Posterior cingulate gyrus (tissue), 11 donors: Measurements from ENCODE around the gene CCDC97.

ENCODE experiments used
- DNase-seq, 10 donors: peaks; one replicate each; pipeline versions ENCODE4 v3.0.0 to v3.0.0-alpha.2; 2020 to 2021; ENCODE audit warnings: mixed read lengths in 3 of 10
- intact Hi-C: fragments of 100-400 bp; cut with DNase I; formaldehyde crosslinking; loops from one replicate; pipeline ENCODE4 v1.15.1; 2023

CCDC97 gene

DNA sequence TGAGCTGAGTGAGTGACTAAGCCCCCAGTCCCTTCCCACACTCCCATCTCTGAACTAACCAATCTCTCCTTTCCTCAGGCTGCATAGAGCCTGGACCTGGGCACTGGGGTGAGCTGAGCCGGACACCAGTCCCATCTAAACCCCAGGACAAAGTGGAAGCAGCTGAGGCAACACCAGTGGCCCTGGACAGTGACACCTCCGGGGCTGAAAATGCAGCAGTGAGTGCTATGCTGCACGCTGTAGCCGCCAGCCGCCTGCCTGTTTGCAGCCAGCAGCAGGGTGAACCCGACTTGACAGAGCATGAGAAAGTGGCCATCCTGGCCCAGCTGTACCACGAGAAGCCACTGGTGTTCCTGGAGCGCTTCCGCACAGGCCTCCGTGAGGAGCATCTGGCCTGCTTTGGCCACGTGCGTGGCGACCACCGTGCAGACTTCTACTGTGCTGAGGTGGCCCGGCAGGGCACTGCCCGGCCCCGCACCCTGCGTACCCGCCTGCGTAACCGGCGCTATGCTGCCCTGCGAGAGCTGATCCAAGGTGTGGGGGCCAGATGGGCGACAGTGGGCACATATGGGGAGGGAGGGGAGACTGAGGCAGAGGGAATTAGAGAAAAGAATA lies 6.4 kb downstream of the CCDC97 start:
- DNase-seq: peak in 2 of 10 donors; percentile 35 to 70
- intact Hi-C loops: loop anchor here (10.0 kb wide), 1 partner anchor 48 kb away; the partner anchor contains the start of gene B9D2

DNA sequence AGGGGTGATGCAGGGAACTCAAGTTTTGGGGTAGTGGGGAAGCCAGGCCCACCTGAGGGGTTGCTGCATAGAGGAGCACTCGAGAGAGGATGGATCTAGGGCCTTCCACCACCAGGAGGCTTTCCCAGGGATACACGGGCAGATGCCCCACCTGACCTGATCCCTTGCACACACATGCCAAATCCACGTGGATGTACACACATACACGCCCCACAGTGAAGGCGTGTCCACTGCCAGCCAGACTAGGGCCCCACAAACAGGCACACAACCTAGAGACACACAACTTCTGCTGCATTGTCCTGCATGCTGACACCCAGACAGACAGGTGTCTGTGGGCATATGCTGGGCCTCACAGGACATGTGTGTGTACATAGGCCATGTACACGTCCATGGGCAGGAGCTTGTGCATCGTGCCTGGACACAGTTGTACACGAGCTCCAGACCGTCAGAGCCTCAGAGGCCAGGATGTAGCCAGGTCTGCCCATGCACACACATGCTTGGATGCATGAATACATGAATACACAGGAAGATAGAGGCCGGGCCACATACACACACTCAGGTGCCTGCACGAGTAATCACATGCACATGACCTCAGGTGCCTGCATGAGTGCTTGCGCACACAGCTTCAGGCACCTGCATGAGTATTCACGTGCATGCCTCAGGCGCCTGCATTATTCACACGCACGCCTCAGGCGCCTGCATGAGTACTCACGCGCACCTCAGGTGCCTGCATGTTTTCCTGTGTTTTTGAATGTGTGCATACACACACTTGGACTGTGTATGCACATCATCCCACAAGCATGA lies 8.9 kb downstream of the CCDC97 start:
- intact Hi-C loops: loop anchor here (10.0 kb wide), 1 partner anchor 46 kb away; the partner anchor contains the start of gene B9D2

GRCh38 chr19:41319500-41320184 lies 9.7 kb downstream of the CCDC97 start:
- intact Hi-C loops: loop anchor here (10.0 kb wide), 1 partner anchor 45 kb away; the partner anchor contains the start of gene B9D2
- DNase-seq: peak in 2 of 10 donors; percentile 72 to 78

More for the DNA sequence above, 8.9 kb downstream of the CCDC97 start:
- DNase-seq: peak in 2 of 10 donors; percentile 47 to 79

DNA sequence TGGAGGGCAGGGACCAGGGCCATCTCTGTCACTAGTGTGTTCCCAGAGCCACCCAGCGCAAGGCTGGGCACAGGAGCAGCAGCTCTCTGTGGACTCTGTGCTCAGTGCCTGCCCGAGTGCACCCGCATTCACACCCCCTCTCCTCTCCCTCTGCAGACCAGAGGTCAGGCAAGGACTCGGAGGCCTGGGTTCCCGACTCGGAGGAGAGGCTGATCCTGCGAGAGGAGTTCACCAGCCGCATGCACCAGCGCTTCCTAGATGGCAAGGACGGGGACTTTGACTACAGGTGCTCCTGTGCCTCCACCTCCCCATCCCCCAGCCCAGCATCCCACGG lies 10.2 kb downstream of the CCDC97 start:
- intact Hi-C loops: no loop called here
- DNase-seq: peak in 2 of 10 donors; percentile 66 to 81

GRCh38 chr19:41320568-41320967 lies 10.6 kb downstream of the CCDC97 start:
- intact Hi-C loops: no loop called here

DNA sequence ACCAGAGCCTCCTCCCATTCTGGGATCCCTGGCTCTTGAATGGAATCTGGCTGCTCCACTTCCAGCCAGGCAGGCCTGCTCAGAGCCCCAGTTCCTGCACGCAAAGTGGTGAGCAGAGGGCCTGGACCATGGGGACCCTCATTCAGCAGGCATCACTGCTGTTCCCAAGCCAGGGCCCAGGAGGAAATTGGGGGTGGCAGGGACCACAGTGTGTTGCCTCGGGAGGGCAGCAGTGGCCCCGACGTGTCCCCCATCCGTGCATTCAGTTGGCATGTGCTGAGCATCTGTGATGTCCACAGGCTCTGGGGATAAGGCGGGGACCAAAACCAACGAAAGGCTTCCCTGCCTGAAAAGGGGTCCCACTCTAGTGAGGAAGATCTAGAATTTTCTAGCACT lies 11.2 kb downstream of the CCDC97 start:
- peak in 1 of 10 donors; percentile 67 for DNase-seq
- intact Hi-C loops: no loop called here

More at GRCh38 chr19:41320568-41320967, 10.6 kb downstream of the CCDC97 start:
- DNase-seq: peak in 1 of 10 donors; percentile 49

DNA sequence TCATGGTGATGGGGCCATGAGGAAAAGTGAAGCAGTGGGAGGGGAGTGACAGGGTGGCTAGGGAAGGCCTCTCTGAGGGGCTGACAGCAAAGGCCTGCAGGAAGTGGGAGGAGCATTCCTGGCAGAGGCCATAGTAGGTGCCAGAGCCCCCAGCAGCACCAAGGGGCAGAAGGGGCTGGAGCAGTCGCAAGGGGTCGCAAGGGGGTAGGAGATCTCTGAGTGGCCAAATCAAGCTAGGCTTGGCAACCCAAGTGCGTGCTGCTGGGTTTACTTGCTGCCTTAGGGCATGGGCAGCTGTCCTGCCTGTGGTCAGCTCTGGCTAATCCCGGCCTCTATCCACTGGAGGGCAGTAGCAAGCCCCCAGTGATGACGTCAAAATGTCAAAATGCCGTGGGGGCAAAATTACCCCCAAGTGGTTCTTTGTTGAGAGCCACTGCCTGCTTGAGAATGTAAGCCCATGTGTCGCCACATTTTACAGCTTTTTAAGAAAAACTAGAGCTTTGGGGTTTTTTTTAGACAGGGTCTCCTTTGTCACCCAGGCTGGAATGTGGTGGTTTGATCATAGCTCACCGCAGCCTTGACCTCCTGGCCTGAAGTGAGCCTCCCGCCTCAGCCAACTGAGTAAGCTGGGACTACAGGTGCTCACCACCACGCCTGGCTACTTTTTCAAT lies 11.8 kb downstream of the CCDC97 start:
- intact Hi-C loops: no loop called here
- peak in 1 of 10 donors; percentile 80 for DNase-seq

- DNase-seq: peak in 1 of 10 donors; percentile 25
- intact Hi-C loops: no loop called here
These were observed 12.5 kb downstream of the CCDC97 start for GRCh38 chr19:41322451-41322850.

- intact Hi-C loops: no loop called here
These were observed 13.1 kb downstream of the CCDC97 start for GRCh38 chr19:41323023-41323422.

DNA sequence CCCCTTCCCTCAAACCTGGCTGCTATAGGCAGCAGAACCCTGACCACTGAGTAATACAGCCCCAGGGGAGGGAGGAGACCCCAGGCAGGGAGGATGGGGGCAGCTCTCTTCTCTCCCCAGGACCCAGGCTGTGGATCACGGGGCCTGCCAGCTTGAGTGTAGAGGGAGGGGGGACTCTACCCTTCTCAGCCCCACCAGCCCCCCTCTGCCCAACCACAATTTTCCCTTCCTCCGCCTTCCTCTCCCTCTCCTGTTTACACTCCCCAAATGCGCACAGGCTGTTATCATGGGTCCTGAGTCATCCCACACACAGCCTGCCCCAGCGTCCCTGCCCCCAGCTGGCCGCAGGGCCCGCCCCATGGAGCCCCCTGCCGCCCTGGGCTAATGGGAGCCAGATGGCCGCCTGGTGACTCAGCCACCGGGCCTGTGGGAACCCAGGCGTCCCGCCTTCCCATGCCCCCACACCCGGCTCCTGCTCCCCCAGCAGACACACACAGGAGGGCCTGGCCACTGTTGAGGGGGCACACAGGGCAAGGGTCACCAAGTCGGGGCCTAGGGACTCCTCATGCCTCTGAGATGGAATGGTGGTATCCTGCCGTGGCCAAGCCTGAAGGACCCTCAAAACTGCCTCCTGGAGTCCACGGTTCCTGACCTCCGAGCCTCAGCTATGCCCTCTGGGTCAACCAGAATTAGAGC lies 13.6 kb downstream of the CCDC97 start:
- intact Hi-C loops: no loop called here
- peak in 1 of 10 donors; percentile 83 for DNase-seq

More at GRCh38 chr19:41323023-41323422, 13.1 kb downstream of the CCDC97 start:
- DNase-seq: peak in 1 of 10 donors; percentile 24

GRCh38 chr19:41324231-41324702 lies 14.3 kb downstream of the CCDC97 start:
- peak in 1 of 10 donors; percentile 64 for DNase-seq
- intact Hi-C loops: no loop called here

- DNase-seq: peak in 2 of 10 donors; percentile 80 to 89
- intact Hi-C loops: no loop called here
These were observed 15.1 kb downstream of the CCDC97 start for GRCh38 chr19:41324921-41325639.

- DNase-seq: no peak
- intact Hi-C loops: no loop called here
These were observed 15.6 kb downstream of the CCDC97 start for GRCh38 chr19:41325640-41325946.

DNA sequence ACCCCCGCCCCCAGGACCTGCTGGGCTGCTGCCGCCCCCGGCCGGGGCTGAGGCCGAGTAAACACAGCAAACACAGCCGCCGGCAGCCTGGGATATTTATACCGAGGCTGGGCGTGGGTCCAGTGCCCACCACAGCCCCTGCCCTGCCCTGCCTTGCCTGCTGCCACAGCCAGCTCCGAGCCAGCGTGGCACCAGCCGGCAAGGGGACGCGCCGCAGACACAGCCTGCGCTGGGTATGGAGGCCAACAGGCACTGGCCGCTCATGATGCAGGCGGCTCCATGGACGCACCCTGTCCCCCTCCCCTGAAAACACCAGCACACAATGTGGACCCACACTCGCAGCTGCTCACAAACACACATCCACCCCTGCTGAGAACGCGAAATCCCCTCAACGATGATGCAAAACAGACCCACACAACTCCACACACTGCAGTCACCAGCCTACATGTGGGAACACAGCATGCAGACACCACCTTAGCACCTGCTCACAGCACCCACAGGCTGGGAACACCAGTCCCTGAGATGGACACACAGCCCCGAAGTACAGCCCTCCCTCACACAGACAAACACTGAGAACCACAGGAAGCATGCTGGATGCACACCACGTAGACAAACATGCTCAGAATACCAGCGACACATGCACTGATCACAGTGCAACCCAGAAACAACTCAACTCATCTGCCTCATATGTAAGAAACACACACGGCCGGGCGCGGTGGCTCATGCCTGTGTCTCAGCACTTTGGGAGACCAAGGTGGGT lies 16.2 kb downstream of the CCDC97 start:
- DNase-seq: peak in 5 of 10 donors; percentile 34 to 88 (median 59)
- intact Hi-C loops: no loop called here

DNA sequence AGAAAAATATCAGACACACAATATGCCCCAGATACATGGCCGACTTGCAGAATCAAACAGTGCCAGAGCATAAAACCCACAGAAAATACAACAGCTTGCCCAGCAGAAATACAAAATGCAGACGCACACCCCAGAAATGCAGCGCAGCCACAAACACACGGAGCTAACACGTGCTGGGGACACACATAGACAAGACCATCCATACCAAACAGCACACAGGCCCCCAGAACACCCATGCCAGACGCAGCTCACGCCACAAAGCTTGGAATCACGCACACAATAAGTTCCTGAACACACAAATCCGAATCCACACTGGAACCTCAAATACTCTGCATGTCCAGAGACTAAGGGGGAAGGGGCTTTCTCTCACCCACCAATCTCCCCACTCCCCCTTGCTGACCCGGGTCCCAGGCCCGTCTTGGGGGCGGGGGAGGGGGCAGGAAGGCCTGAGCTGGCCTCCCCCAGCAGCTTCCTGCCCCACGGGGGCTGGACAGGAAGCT lies 17.2 kb downstream of the CCDC97 start:
- intact Hi-C loops: no loop called here
- peak in 1 of 10 donors; percentile 37 for DNase-seq

DNA sequence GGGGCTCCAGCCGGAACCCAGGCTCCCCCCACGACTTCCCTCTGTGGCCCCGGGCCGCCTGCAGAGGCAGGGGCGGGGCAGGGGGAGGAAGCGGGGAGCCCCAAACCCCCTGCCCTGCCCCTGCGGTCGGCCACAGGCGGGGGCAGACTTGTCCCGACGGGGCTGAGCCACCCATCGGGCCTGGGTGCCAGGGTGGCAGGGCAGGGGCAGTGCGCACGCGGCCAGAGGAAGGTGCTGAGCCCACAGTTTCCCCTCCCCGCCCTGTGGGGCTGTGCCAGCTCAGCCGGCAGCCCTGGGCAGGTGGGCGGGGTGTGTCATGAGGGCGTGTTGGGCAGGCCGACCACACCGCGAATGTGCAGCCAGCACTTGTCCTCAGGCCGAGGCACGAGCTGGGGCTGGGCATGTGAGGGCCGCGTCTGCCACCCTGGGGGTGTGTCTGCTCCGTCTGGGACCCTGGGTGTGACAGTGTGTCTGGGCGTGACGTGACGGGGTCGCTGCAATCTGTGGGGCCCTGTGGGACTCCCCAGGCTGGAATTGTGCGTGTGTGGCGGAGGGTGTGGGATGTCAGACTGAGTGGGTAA lies 17.7 kb downstream of the CCDC97 start:
- intact Hi-C loops: no loop called here
- DNase-seq: peak in 2 of 10 donors; percentile 75 to 87

DNA sequence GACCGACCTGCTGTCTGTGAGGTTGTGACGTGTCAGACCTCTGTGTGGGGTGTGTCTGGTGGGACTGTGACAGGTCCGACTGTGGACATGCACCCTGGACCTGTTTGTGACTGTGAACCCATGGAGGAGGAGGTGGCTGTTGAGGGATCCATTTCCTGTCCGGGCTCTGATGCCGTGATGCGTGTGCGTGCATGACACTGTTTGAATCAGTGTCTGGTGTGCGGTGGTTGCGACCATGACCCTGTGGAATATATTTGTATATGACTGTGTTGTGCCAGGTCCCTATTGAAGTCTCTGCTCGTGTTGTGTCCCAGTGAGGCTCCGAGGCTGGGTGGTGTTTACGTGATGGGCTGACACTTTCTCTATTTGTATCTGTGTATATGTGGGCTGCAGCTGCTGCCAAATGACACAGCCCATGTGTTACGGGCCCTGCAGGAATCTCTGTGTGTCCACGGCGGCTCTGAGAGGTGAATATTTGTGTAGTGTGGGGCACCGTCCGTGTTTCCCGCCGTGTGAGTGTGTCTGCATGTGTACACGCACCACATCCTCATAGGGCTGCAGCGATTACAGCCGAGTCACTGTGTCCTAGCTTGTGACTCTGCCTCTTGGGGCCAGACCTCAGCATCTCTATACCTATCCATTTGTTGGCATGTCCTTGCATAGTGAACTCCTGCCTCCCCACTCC lies 18.3 kb downstream of the CCDC97 start:
- intact Hi-C loops: no loop called here
- DNase-seq: no peak
